CD14-positive monocyte (primary cell): ENCODE data around the gene C6orf132. TPM values are rescaled to one million over a fixed set of nuclear protein-coding genes. Genes with fewer than 3 reads are reported as not detected.

Source experiments
- DNase-seq, 3 donors: peaks; one replicate each; pipeline ENCODE4 v3.0.0-alpha.2; 2011 to 2022
- H2AFZ ChIP-seq: 2 replicates; pipeline ENCODE4 v1.6.0; 2012; ENCODE audit warnings: mild to moderate bottlenecking, low read depth, low read length, inconsistent platforms; ENCODE audit not compliant: insufficient read depth, poor library complexity, severe bottlenecking
- H3K27ac ChIP-seq, 2 donors: 1 replicate in 1 of 2; 2 replicates in 1 of 2; pipeline ENCODE4 v1.5.1; 2012 to 2013; ENCODE audit warnings: low read length in 2 of 2, control low read depth in 1 of 2, inconsistent platforms in 1 of 2, low read depth in 1 of 2, mild to moderate bottlenecking in 1 of 2
- H3K27me3 ChIP-seq, 2 donors: one replicate each; pipeline versions ENCODE4 v1.6.0 to v1.6.1; 2011 to 2013; ENCODE audit warnings: low read length in 2 of 2; ENCODE audit not compliant: control insufficient read depth in 2 of 2, insufficient read depth in 2 of 2
- H3K36me3 ChIP-seq, 2 donors: replicated peaks in 1 of 2; 1 replicate in 1 of 2; 2 replicates in 1 of 2; pipeline versions ENCODE4 v1.5.1 to v1.6.1; 2012 to 2013; ENCODE audit warnings: low read length in 2 of 2, control low read depth in 1 of 2, inconsistent platforms in 1 of 2, mild to moderate bottlenecking in 1 of 2; ENCODE audit not compliant: insufficient read depth in 2 of 2, control insufficient read depth in 1 of 2
- H3K4me1 ChIP-seq, 2 donors: 1 replicate in 1 of 2; 2 replicates in 1 of 2; pipeline versions ENCODE4 v1.5.1 to v1.6.1; 2012 to 2013; ENCODE audit warnings: low read length in 2 of 2, control low read depth in 1 of 2, inconsistent platforms in 1 of 2, mild to moderate bottlenecking in 1 of 2, moderate library complexity in 1 of 2; ENCODE audit not compliant: insufficient read depth in 2 of 2, control insufficient read depth in 1 of 2
- H3K4me2 ChIP-seq: replicated peaks from 2 replicates; pipeline ENCODE3; 2012; ENCODE audit warnings: low read length, moderate library complexity, mild to moderate bottlenecking; ENCODE audit not compliant: poor library complexity, severe bottlenecking; ENCODE audit errors: extremely low read depth
- H3K4me3 ChIP-seq, 3 experiments: fragments of 200-600 bp in 1 of 3; sonication (generic) in 1 of 3; replicated peaks in 1 of 3; 1 replicate in 2 of 3; 2 replicates in 1 of 3; pipeline ENCODE4 v1.5.1; 2011 to 2013; ENCODE audit warnings: low read length in 3 of 3, mild to moderate bottlenecking in 3 of 3, control low read depth in 2 of 3, low read depth in 2 of 3, inconsistent platforms in 1 of 3, moderate library complexity in 1 of 3
- H3K79me2 ChIP-seq: 2 replicates; pipeline ENCODE4 v1.6.0; 2012; ENCODE audit warnings: mild to moderate bottlenecking, control low read depth, inconsistent platforms, low read length, moderate library complexity; ENCODE audit not compliant: insufficient read depth
- H3K9ac ChIP-seq: 2 replicates; pipeline ENCODE4 v1.6.0; 2017; ENCODE audit warnings: low read length, mild to moderate bottlenecking; ENCODE audit not compliant: insufficient read depth, poor library complexity, severe bottlenecking
- H3K9me3 ChIP-seq, 2 donors: replicated peaks in 1 of 2; 1 replicate in 1 of 2; 2 replicates in 1 of 2; pipeline versions ENCODE4 v1.5.1 to v1.6.1; 2012 to 2013; ENCODE audit warnings: low read length in 2 of 2, control low read depth in 1 of 2; ENCODE audit not compliant: control insufficient read depth in 1 of 2, insufficient read depth in 1 of 2
- H4K20me1 ChIP-seq: 2 replicates; pipeline ENCODE4 v1.6.0; 2012; ENCODE audit warnings: mild to moderate bottlenecking, low read length, control low read depth, moderate library complexity; ENCODE audit not compliant: insufficient read depth
- H3K27ac Mint-ChIP-seq, 7 donors: one replicate each; pipeline ENCODE4 v1.8.0; 2020; ENCODE audit warnings: mild to moderate bottlenecking in 7 of 7, mixed read lengths in 7 of 7, moderate library complexity in 6 of 7, inconsistent platforms in 2 of 7
- H3K27me3 Mint-ChIP-seq, 3 donors: one replicate each; pipeline ENCODE4 v1.8.0; 2021 to 2022; ENCODE audit warnings: low read depth in 3 of 3, mild to moderate bottlenecking in 3 of 3, mixed read lengths in 3 of 3, moderate library complexity in 3 of 3, inconsistent platforms in 1 of 3
- H3K36me3 Mint-ChIP-seq, 2 donors: one replicate each; pipeline ENCODE4 v1.8.0; 2020; ENCODE audit warnings: mixed read lengths in 2 of 2, inconsistent platforms in 1 of 2, mild to moderate bottlenecking in 1 of 2
- H3K4me1 Mint-ChIP-seq: one replicate; pipeline ENCODE4 v1.8.0; 2020; ENCODE audit warnings: mild to moderate bottlenecking, mixed read lengths
- H3K4me3 Mint-ChIP-seq, 2 donors: one replicate each; pipeline ENCODE4 v1.8.0; 2020; ENCODE audit warnings: mild to moderate bottlenecking in 2 of 2, mixed read lengths in 2 of 2, moderate library complexity in 1 of 2
- H3K9me3 Mint-ChIP-seq, 7 donors: one replicate each; pipeline ENCODE4 v1.8.0; 2020 to 2022; ENCODE audit warnings: mixed read lengths in 7 of 7, mild to moderate bottlenecking in 6 of 7, moderate library complexity in 6 of 7, inconsistent platforms in 2 of 7
- CTCF ChIP-seq: fragments of 200-600 bp; IDR thresholded peaks from one replicate; pipeline ENCODE4 v1.8.0; 2022; ENCODE audit warnings: antibody characterized with exemption, mild to moderate bottlenecking
- WGBS: methylation state at CpG from one replicate; pipeline ENCODE4 v1.1.5; 2013; ENCODE audit warnings: missing lambda C conversion rate; ENCODE audit not compliant: insufficient coverage; 5-methylcytosine and 5-hydroxymethylcytosine counted together
- intact Hi-C, 2 donors: fragments of 100-400 bp; cut with micrococcal nuclease; formaldehyde crosslinking; loops; one replicate each; pipeline versions ENCODE4 v1.15.0 to v1.15.1; 2023
- polyA plus RNA-seq, 3 donors: library from polyadenylated mRNA; depleted of rRNA in 1 of 3; unstranded in 2 of 3; stranded (reverse) in 1 of 3; fragments of 300-500 nt in 2 of 3; fragments of >200 nt in 1 of 3; fragmentation: Illumina TruSeq in 2 of 3; gene quantifications; 1 replicate in 2 of 3; 2 replicates in 1 of 3; pipeline ENCODE4 v1.2.3, GENCODE V29; 2012 to 2021

C6orf132 gene
- polyA plus RNA-seq, 3 donors = not detected

- Histone ChIP-seq H4K20me1 (no peaks in the 10 kb centered on the region), H3K4me3 (no peak overlapping the region), H3K27ac (no peak overlapping the region), H3K4me1 (no peaks in the 10 kb centered on the region), H2AFZ (no peak overlapping the region), H3K9me3 (no peaks in the 10 kb centered on the region), H3K79me2 (no peaks in the 10 kb centered on the region), H3K27me3 (no peaks in the 10 kb centered on the region), H3K9ac (no peak overlapping the region), H3K36me3 (no peaks in the 10 kb centered on the region), H3K4me2 (no peak overlapping the region)
- Mint-ChIP-seq H3K27me3 (peaks cover 0 to 2% (median 2%) of the 10 kb centered on the region in 3 donors), H3K27ac (no peak overlapping the region), H3K9me3 (no peaks in the 10 kb centered on the region), H3K36me3 (peaks cover 0 to 1% of the 10 kb centered on the region in 2 donors), H3K4me1 (no peaks in the 10 kb centered on the region), H3K4me3 (no peak overlapping the region)
- TF ChIP-seq CTCF = no peak
- WGBS = 98% methylated on average over 6 of the region's 6 CpGs
- no peak for DNase-seq
- intact Hi-C loops = no loop called here
Observed at GRCh38 chr6:42188406-42188805, 46.0 kb upstream of the C6orf132 start.

- Histone ChIP-seq H3K36me3 (no peaks in the 10 kb centered on the region), H3K79me2 (no peaks in the 10 kb centered on the region), H3K4me2 (no peak overlapping the region), H3K9me3 (no peaks in the 10 kb centered on the region), H3K27me3 (no peaks in the 10 kb centered on the region), H3K9ac (no peak overlapping the region), H3K4me3 (no peak overlapping the region), H2AFZ (no peak overlapping the region), H3K27ac (no peak overlapping the region), H4K20me1 (no peaks in the 10 kb centered on the region), H3K4me1 (no peaks in the 10 kb centered on the region)
- no peak for TF ChIP-seq CTCF
- WGBS = 93% methylated on average over 10 of the region's 10 CpGs
- Mint-ChIP-seq H3K27ac (no peak overlapping the region), H3K27me3 (peaks cover 0 to 4% (median 2%) of the 10 kb centered on the region in 3 donors), H3K4me1 (no peaks in the 10 kb centered on the region), H3K4me3 (no peak overlapping the region), H3K36me3 (no peaks in the 10 kb centered on the region), H3K9me3 (no peaks in the 10 kb centered on the region)
- intact Hi-C loops = no loop called here
- no peak for DNase-seq
Observed at GRCh38 chr6:42185597-42185996, 43.2 kb upstream of the C6orf132 start.
